OCI-LY7 (cell line): ENCODE data around the gene IFT81. TPM values are rescaled to one million over a fixed set of nuclear protein-coding genes. Genes with fewer than 3 reads are reported as not detected.

Experiments
- BruUV-seq: library from RNA; stranded (reverse); fragments of 400-500 nt; replicated peaks from 2 replicates; lab custom pipeline; 2021; lab: Mats Ljungman, UMichigan
- CTCF ChIA-PET: fragments of 300-600 bp; sonication (Branson Sonifier 250); formaldehyde crosslinking; loops from one replicate; lab custom pipeline; 2022; ENCODE audit warnings: antibody characterized with exemption; ENCODE audit not compliant: unreplicated experiment; lab: Charles Lee
- POLR2A ChIA-PET: fragments of 300-600 bp; sonication (Branson Sonifier 250); formaldehyde crosslinking; loops from one replicate; lab custom pipeline; 2022; ENCODE audit warnings: antibody characterized with exemption; lab: Charles Lee
- DNase-seq: peaks from one replicate; pipeline ENCODE4 v3.0.0-alpha.2; 2015; ENCODE audit warnings: low spot score
- H2AFZ ChIP-seq: fragments of 200-600 bp; sonication (generic), shearing (Covaris generic); 2 replicates; pipeline ENCODE4 v1.6.1; 2014; ENCODE audit warnings: mild to moderate bottlenecking, antibody characterized with exemption, low read length, moderate library complexity
- H3K27ac ChIP-seq: fragments of 200-600 bp; sonication (generic); 2 replicates; pipeline ENCODE4 v1.5.1; 2014; ENCODE audit warnings: mixed run types, low read depth, mild to moderate bottlenecking, moderate library complexity, low read length, inconsistent platforms; ENCODE audit not compliant: poor library complexity, severe bottlenecking
- H3K36me3 ChIP-seq: fragments of 200-600 bp; sonication (generic); 2 replicates; pipeline ENCODE4 v1.6.1; 2014; ENCODE audit warnings: mild to moderate bottlenecking, antibody characterized with exemption, low read length, moderate library complexity, mixed read lengths; ENCODE audit not compliant: insufficient read depth
- H3K4me1 ChIP-seq: fragments of 200-600 bp; sonication (generic); 2 replicates; pipeline ENCODE4 v1.5.1; 2014; ENCODE audit warnings: mild to moderate bottlenecking, low read length; ENCODE audit not compliant: insufficient read depth, poor library complexity, severe bottlenecking
- H3K4me2 ChIP-seq: fragments of 200-600 bp; sonication (generic); 2 replicates; pipeline ENCODE4 v1.6.1; 2014; ENCODE audit warnings: mild to moderate bottlenecking, low read length
- H3K4me3 ChIP-seq: fragments of 200-600 bp; sonication (generic); 2 replicates; pipeline ENCODE4 v1.5.1; 2014; ENCODE audit warnings: mild to moderate bottlenecking, low read depth, low read length; ENCODE audit not compliant: poor library complexity, severe bottlenecking
- H3K79me2 ChIP-seq: fragments of 200-600 bp; sonication (generic); 2 replicates; pipeline ENCODE4 v1.6.1; 2016; ENCODE audit warnings: low read depth, mild to moderate bottlenecking, low read length, moderate library complexity, mixed read lengths; ENCODE audit not compliant: insufficient read depth
- H3K9me2 ChIP-seq: fragments of 200-600 bp; sonication (generic); 2 replicates; pipeline ENCODE4 v1.6.1; 2016; ENCODE audit warnings: mild to moderate bottlenecking, low read length, mixed read lengths; ENCODE audit not compliant: insufficient read depth
- H3K9me3 ChIP-seq: fragments of 200-600 bp; sonication (generic); 2 replicates; pipeline ENCODE4 v1.6.1; 2014; ENCODE audit warnings: mild to moderate bottlenecking, mixed run types, low read length, mixed read lengths
- H4K20me1 ChIP-seq: fragments of 200-600 bp; sonication (generic); 2 replicates; pipeline ENCODE4 v1.6.1; 2014; ENCODE audit warnings: mild to moderate bottlenecking, antibody characterized with exemption, low read length, moderate library complexity, mixed read lengths; ENCODE audit not compliant: insufficient read depth
- CTCF ChIP-seq: fragments of 200-600 bp; sonication (generic); conservative IDR thresholded peaks from 2 replicates; pipeline ENCODE4 v1.5.1; 2014; ENCODE audit warnings: mild to moderate bottlenecking, antibody characterized with exemption, low read length, moderate library complexity, mixed read lengths
- EZH2phosphoT487 ChIP-seq: fragments of 200-600 bp; sonication (generic); IDR thresholded peaks from 2 replicates; pipeline ENCODE4 v1.6.1; 2018; ENCODE audit warnings: low read depth, borderline replicate concordance, mild to moderate bottlenecking, mixed run types, antibody characterized with exemption, low read length, moderate library complexity, mixed read lengths
- intact Hi-C: fragments of 100-400 bp; cut with micrococcal nuclease; formaldehyde crosslinking; loops from one replicate; pipeline ENCODE4 v1.10.0; 2022; ENCODE audit not compliant: unreplicated experiment
- total RNA-seq, 2 experiments: library from RNA; depleted of rRNA in 1 of 2; stranded (reverse); fragments of >200 nt in 1 of 2; shearing (Covaris generic) in 1 of 2; gene quantifications; 2 replicates each; pipeline ENCODE4 v1.2.3, GENCODE V29; 2014 to 2022

The IFT81 gene
- total RNA-seq, 2 experiments from 2014 or later, result 5.6 to 9.8 TPM

GRCh38 chr12:110109037-110109836 lies 14.9 kb upstream of the IFT81 start:
- Histone ChIP-seq H3K4me3 (no peak overlapping the region), H2AFZ (no peak overlapping the region), H3K4me1 (peaks cover 19% of the 10 kb centered on the region), H3K9me2 (no peaks in the 10 kb centered on the region), H3K36me3 (no peaks in the 10 kb centered on the region), H4K20me1 (no peaks in the 10 kb centered on the region), H3K27ac (no peak overlapping the region), H3K79me2 (no peaks in the 10 kb centered on the region), H3K9me3 (no peaks in the 10 kb centered on the region; the same call in 1 of the 2 replicates), H3K4me2 (no peak overlapping the region)
- no TSS peak for BruUV-seq
- intact Hi-C loops, result no loop called here
- ChIA-PET POLR2A (interaction anchor here (0.6 kb wide), 1 partner anchor 68 kb away, joined by 3 read pairs; no protein-coding TSS in a partner anchor), CTCF (no interaction called here)
- DNase-seq, result no peak
- TF ChIP-seq CTCF, result no peak
- TF ChIP-seq EZH2phosphoT487, result no peak

GRCh38 chr12:110109837-110110535 lies 14.2 kb upstream of the IFT81 start:
- ChIA-PET CTCF (no interaction called here), POLR2A (no interaction called here)
- no peaks in the 10 kb centered on the region for H4K20me1 ChIP-seq
- no TSS peak for BruUV-seq
- H3K4me2 ChIP-seq, result no peak overlapping the region
- H2AFZ ChIP-seq, result no peak overlapping the region
- H3K9me3 ChIP-seq, result no peaks in the 10 kb centered on the region
- H3K36me3 ChIP-seq, result no peaks in the 10 kb centered on the region
- no peak overlapping the region for H3K4me3 ChIP-seq
- intact Hi-C loops, result no loop called here
- DNase-seq, result no peak
- no peak overlapping the region for H3K27ac ChIP-seq
- H3K4me1 ChIP-seq, result peaks cover 21% of the 10 kb centered on the region
- TF ChIP-seq CTCF (no peak), EZH2phosphoT487 (no peak)
- H3K79me2 ChIP-seq, result no peaks in the 10 kb centered on the region
- H3K9me2 ChIP-seq, result no peaks in the 10 kb centered on the region
